ENCODE measurements around the gene GPRIN1.

DNA sequence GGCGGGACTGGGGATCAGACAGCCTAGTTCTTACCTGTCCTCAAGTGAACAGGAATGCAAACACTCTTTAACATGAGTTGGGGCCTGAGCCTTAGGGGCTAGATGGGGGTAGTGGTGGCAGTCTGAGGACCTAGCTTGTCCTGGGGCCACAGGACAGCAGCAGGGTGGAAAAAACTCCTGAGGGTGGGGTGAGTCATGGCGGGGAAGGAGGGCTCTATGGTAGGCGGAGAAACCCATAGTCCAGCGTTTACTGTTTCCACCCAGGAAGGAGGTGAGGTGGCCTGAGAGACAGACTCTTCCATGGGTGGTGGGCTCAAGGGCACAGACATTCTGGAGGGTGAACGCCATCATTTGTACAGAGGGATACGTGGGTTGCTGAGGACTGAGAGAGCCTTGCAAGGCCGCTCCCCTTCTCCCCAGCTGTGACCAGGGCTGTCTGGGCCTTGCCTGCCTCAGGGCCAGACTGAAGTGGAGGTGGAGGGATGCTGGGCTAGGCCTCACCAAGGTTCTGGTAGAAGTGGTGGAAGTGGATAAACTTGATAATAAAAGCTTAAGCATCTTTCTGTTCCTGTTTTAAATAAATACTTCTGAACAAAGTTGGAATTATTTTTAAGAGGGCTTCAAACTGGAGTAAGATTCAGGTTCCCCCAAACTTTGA lies 36.2 kb upstream of the GPRIN1 start:
- TF ChIP-seq POLR2A (IDR thresholded peaks at IDR 0.05; ENCODE audit: low read depth, low read length) (no peak), POLR2AphosphoS5 (IDR thresholded peaks at IDR 0.05; ENCODE audit: low read depth, low read length) (no peak)

Data from GM12892 (cell line).